Measurements from ENCODE around the gene PDE6C.

DNA sequence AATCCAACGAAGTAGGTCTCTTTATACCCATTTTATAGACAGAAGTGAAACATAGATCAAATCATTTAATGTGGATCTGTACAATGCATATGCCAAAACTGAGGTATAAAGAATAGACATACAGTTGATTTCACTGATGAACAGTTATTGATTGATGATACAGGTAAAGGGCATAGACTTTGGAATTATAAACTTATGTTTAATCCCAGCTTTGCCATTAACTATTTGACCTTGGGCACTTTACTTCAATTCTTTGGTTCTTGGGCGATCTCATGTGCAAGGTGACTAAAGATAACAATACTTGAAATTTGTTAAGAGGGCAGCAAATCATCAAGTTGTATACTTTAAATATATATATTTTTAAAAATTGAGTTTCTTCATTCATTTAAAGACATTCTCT lies 61.5 kb downstream of the PDE6C start:
- TF ChIP-seq, protein P1, sequence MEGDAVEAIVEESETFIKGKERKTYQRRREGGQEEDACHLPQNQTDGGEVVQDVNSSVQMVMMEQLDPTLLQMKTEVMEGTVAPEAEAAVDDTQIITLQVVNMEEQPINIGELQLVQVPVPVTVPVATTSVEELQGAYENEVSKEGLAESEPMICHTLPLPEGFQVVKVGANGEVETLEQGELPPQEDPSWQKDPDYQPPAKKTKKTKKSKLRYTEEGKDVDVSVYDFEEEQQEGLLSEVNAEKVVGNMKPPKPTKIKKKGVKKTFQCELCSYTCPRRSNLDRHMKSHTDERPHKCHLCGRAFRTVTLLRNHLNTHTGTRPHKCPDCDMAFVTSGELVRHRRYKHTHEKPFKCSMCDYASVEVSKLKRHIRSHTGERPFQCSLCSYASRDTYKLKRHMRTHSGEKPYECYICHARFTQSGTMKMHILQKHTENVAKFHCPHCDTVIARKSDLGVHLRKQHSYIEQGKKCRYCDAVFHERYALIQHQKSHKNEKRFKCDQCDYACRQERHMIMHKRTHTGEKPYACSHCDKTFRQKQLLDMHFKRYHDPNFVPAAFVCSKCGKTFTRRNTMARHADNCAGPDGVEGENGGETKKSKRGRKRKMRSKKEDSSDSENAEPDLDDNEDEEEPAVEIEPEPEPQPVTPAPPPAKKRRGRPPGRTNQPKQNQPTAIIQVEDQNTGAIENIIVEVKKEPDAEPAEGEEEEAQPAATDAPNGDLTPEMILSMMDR (IDR thresholded peaks at IDR 0.05) = no peak
- TF ChIP-seq POLR2A (IDR thresholded peaks at IDR 0.05) (no peak), POLR2AphosphoS5 (IDR thresholded peaks at IDR 0.05) (no peak)
